Neuronal stem cell (in vitro differentiated cells): ENCODE data around the gene IP6K2.
"Not testable (repeated sequence)": the region's sequence is repeated elsewhere in the genome, so short reads cannot be mapped to it uniquely, and the experiment has no call there.

Experiments used
- DNase-seq: peaks from one replicate; pipeline ENCODE4 v3.0.0-alpha.2; 2013; ENCODE audit warnings: low spot score
- H2AFZ ChIP-seq: one replicate; pipeline ENCODE4 v1.6.1; 2013; ENCODE audit warnings: mild to moderate bottlenecking, low read length, inconsistent platforms
- H2AK5ac ChIP-seq: 2 replicates; pipeline ENCODE4 v1.6.1; 2013; ENCODE audit warnings: low read depth, mild to moderate bottlenecking, inconsistent platforms, low read length, moderate library complexity, mixed read lengths
- H2BK120ac ChIP-seq: 2 replicates; pipeline ENCODE4 v1.6.1; 2013; ENCODE audit warnings: low read depth, mild to moderate bottlenecking, inconsistent platforms, low read length, moderate library complexity, mixed read lengths
- H2BK12ac ChIP-seq: one replicate; pipeline ENCODE4 v1.6.1; 2013; ENCODE audit warnings: low read length, inconsistent platforms
- H2BK15ac ChIP-seq: 2 replicates; pipeline ENCODE4 v1.6.1; 2013; ENCODE audit warnings: mild to moderate bottlenecking, low read length, inconsistent platforms, mixed read lengths
- H2BK5ac ChIP-seq: one replicate; pipeline ENCODE4 v1.6.1; 2013; ENCODE audit warnings: inconsistent platforms, mild to moderate bottlenecking, low read length, moderate library complexity
- H3K14ac ChIP-seq: one replicate; pipeline ENCODE4 v1.6.1; 2013; ENCODE audit warnings: low read length, inconsistent platforms
- H3K18ac ChIP-seq: 2 replicates; pipeline ENCODE4 v1.6.1; 2013; ENCODE audit warnings: low read length, inconsistent platforms
- H3K23ac ChIP-seq: 2 replicates; pipeline ENCODE4 v1.6.1; 2013; ENCODE audit warnings: low read depth, mild to moderate bottlenecking, mixed read lengths, low read length, inconsistent platforms; ENCODE audit not compliant: poor library complexity
- H3K27ac ChIP-seq: replicated peaks from 3 replicates; pipeline ENCODE4 v1.5.1; 2013; ENCODE audit warnings: low read length, inconsistent platforms
- H3K27me3 ChIP-seq, 3 experiments: 2 replicates each; pipeline ENCODE4 v1.6.1; 2013; ENCODE audit warnings: low read length in 3 of 3, mild to moderate bottlenecking in 2 of 3, inconsistent platforms in 1 of 3, low read depth in 1 of 3, mixed read lengths in 1 of 3, moderate library complexity in 1 of 3; ENCODE audit not compliant: control insufficient read depth in 3 of 3, insufficient read depth in 3 of 3
- H3K36me3 ChIP-seq, 2 donors: replicated peaks in 1 of 2; 2 replicates each; pipeline ENCODE4 v1.6.1; 2013; ENCODE audit warnings: low read length in 2 of 2; ENCODE audit not compliant: control insufficient read depth in 2 of 2, insufficient read depth in 2 of 2
- H3K4ac ChIP-seq: 2 replicates; pipeline ENCODE4 v1.6.1; 2013; ENCODE audit warnings: inconsistent platforms, mild to moderate bottlenecking, low read length, moderate library complexity
- H3K4me1 ChIP-seq, 2 donors: 1 replicate in 1 of 2; 2 replicates in 1 of 2; pipeline ENCODE4 v1.6.1; 2013; ENCODE audit warnings: low read length in 2 of 2, low read depth in 1 of 2; ENCODE audit not compliant: control insufficient read depth in 2 of 2, insufficient read depth in 1 of 2
- H3K4me2 ChIP-seq: one replicate; pipeline ENCODE4 v1.6.1; 2013; ENCODE audit warnings: mild to moderate bottlenecking, low read length, inconsistent platforms; ENCODE audit not compliant: insufficient read depth, poor library complexity, severe bottlenecking
- H3K4me3 ChIP-seq, 2 donors: 2 replicates each; pipeline ENCODE4 v1.5.1; 2013; ENCODE audit warnings: low read length in 2 of 2, mild to moderate bottlenecking in 2 of 2, inconsistent platforms in 1 of 2, moderate library complexity in 1 of 2
- H3K79me1 ChIP-seq: one replicate; pipeline ENCODE4 v1.6.1; 2013; ENCODE audit warnings: low read depth, mild to moderate bottlenecking, inconsistent platforms, low read length, moderate library complexity
- H3K9ac ChIP-seq: one replicate; pipeline ENCODE4 v1.6.1; 2013; ENCODE audit warnings: mild to moderate bottlenecking, low read depth, low read length, inconsistent platforms; ENCODE audit not compliant: poor library complexity
- H3K9me3 ChIP-seq, 2 donors: replicated peaks in 1 of 2; 2 replicates each; pipeline versions ENCODE3 to v1.6.1; 2013; ENCODE audit warnings: low read length in 2 of 2, mild to moderate bottlenecking in 2 of 2, inconsistent platforms in 1 of 2, low read depth in 1 of 2, mixed read lengths in 1 of 2, moderate library complexity in 1 of 2; ENCODE audit not compliant: control insufficient read depth in 2 of 2, insufficient read depth in 1 of 2
- H4K8ac ChIP-seq: one replicate; pipeline ENCODE4 v1.6.1; 2013; ENCODE audit warnings: low read depth, mild to moderate bottlenecking, inconsistent platforms, low read length, moderate library complexity
- H4K91ac ChIP-seq: one replicate; pipeline ENCODE4 v1.6.1; 2013; ENCODE audit warnings: low read length, low read depth, mild to moderate bottlenecking, inconsistent platforms; ENCODE audit not compliant: poor library complexity
- WGBS, 2 donors: extraction: QIAGEN DNeasy Blood & Tissue Kit; methylation state at CpG; one replicate each; pipeline ENCODE4 v1.1.7; 2013; ENCODE audit warnings: missing lambda C conversion rate in 2 of 2, mixed read lengths in 1 of 2; ENCODE audit not compliant: insufficient read length in 2 of 2, insufficient replicate concordance in 1 of 2; ENCODE audit errors: extremely low coverage in 2 of 2; 5-methylcytosine and 5-hydroxymethylcytosine counted together

The IP6K2 gene

GRCh38 chr3:48741226-48741625 is 24.2 kb upstream of the IP6K2 start:
- not testable (repeated sequence) for H3K14ac ChIP-seq, H3K27ac ChIP-seq, H3K27me3 ChIP-seq, H2BK12ac ChIP-seq, H3K36me3 ChIP-seq, H3K4me3 ChIP-seq, H4K8ac ChIP-seq, H3K9ac ChIP-seq, H3K18ac ChIP-seq, H3K9me3 ChIP-seq, H3K23ac ChIP-seq, H2AFZ ChIP-seq, H2BK120ac ChIP-seq, DNase-seq, H3K79me1 ChIP-seq, H3K4me1 ChIP-seq, H3K4me2 ChIP-seq, H2BK5ac ChIP-seq, H2AK5ac ChIP-seq, H3K4ac ChIP-seq, H4K91ac ChIP-seq, H2BK15ac ChIP-seq
- no CpG with 5 or more reads among the region's 10 CpGs for WGBS, 2 donors

DNA sequence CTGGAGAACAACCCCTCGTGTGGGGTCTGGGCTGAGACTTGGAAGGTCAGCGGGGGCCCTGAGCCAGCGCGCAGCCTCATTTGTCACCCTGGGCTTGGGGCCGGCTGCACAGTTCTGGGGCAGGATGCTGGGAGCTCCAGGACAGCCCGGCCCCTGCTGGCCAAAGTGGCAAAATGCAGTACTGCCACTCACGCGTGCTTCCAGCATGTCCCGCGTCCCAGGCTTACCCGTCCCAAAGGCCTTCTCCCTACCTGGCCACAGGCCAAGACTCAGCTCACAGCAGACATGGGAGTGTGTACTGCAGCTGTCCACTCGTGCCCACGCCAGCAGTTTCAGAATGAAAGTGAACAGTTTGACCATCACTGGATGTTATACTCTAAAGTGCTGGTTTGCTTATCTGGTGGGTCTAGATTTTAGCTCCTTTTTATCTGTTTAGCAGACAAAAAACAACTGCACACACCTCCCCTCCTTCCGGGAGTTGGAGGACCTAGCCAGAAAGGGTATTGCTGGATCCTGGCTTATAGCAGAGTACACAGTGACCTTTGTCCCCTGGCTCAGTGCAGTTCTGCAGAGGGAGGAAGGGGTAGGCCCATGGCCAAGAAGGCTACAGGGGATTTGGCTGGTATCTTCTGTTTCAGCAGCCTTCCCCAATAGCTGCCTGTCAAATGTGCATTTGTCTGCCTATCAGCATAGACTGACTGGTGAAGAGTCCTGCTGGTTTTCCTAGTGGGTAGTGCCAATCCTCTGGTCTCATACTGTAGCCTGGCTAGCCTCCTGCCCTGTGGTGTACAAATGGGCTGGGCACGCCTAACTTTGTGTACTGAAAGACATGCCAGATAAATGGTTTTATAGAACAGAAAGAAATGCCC is 23.2 kb upstream of the IP6K2 start:
- Histone ChIP-seq H3K27ac (no peak overlapping the region), H3K4ac (no peak overlapping the region), H3K18ac (peak overlapping the region; percentile 90), H3K9ac (no peak overlapping the region), H3K9me3 (no peaks in the 10 kb centered on the region), H2AFZ (peak overlapping the region; percentile 90), H3K27me3 (no peaks in the 10 kb centered on the region), H2BK5ac (no peak overlapping the region), H4K8ac (no peak overlapping the region), H2AK5ac (peak overlapping the region; percentile 33), H2BK12ac (peak overlapping the region; percentile 35), H3K4me1 (peaks cover 7 to 10% of the 10 kb centered on the region in 2 donors), H2BK120ac (no peak overlapping the region), H3K36me3 (peaks cover 0 to under 1% of the 10 kb centered on the region in 2 donors), H3K79me1 (no peaks in the 10 kb centered on the region), H3K4me3 (no peak overlapping the region), H3K4me2 (no peak overlapping the region), H3K23ac (peak overlapping the region; percentile 68), H2BK15ac (peak overlapping the region; percentile 1), H3K14ac (peak overlapping the region; percentile 67), H4K91ac (no peak overlapping the region)
- DNase-seq = peak; percentile 47
- WGBS, 2 donors = no CpG with 5 or more reads among the region's 15 CpGs

DNA sequence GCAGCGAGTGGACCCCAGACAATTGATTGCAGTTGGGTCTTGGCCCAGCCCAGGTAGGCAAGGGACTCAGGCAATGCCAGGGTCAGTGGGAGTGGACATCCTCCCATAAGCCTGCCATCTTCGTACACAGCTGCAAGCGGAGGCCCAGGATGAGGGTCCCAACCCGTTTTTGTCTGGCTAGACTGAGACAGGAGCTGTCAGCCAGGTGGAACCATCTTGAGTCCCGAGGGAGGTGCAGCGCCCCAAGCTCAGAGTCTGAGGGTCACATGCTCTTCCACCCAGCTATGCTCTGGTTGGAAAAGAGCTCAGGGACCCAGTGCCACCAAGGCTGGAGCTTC is 22.6 kb upstream of the IP6K2 start:
- H3K4me1 ChIP-seq = peaks cover 7 to 10% of the 10 kb centered on the region in 2 donors
- peak overlapping the region; percentile 90 for H3K18ac ChIP-seq
- H4K91ac ChIP-seq = no peak overlapping the region
- no peak overlapping the region for H3K4me2 ChIP-seq
- no CpG with 5 or more reads among the region's 6 CpGs for WGBS, 2 donors
- H3K9ac ChIP-seq = no peak overlapping the region
- no peak overlapping the region for H3K27ac ChIP-seq
- no peak overlapping the region for H4K8ac ChIP-seq
- H3K4me3 ChIP-seq = no peak overlapping the region
- peak overlapping the region; percentile 33 for H2AK5ac ChIP-seq
- no peaks in the 10 kb centered on the region for H3K27me3 ChIP-seq
- no peaks in the 10 kb centered on the region for H3K79me1 ChIP-seq
- no peak for DNase-seq
- no peak overlapping the region for H2BK120ac ChIP-seq
- H3K9me3 ChIP-seq = no peaks in the 10 kb centered on the region
- peak overlapping the region; percentile 31 for H3K14ac ChIP-seq
- H3K36me3 ChIP-seq = no peaks in the 10 kb centered on the region
- peak overlapping the region; percentile 68 for H3K23ac ChIP-seq
- no peak overlapping the region for H2BK5ac ChIP-seq
- H2BK12ac ChIP-seq = peak overlapping the region; percentile 35
- H2AFZ ChIP-seq = peak overlapping the region; percentile 90
- H2BK15ac ChIP-seq = peak overlapping the region; percentile 1
- H3K4ac ChIP-seq = no peak overlapping the region

DNA sequence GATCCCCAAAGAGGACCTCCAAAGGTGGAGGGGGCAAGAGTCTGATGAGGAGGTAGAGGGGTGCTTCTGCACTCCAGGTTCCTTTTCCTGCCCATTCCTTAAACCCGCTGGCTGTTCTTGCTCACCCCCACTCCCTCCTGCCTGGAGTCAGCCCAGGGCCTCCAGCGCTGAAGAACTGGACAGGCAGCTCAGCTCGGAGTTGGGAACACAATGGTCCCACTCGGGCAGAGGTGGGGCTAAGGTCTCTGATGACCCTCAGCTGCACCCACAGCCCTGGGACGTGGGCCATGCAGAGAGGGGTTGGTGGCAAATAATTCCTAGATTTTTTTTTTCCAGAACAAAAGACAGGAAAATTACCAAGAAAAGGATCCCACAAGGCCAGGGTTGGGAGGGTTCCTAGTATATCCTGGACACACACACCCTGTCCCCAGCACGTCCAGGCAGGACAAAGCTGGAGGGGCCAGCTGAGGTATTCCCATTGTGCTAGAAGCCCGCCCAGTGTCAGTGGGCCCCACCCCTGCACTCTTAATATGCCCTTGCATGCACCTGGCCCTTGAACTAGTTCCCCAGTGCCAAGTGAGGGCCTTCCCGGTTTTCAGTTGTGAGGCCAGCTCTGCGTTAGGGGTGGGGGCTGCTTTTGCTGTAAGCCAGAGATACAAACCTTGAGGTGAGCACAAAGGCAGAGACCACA is 22.1 kb upstream of the IP6K2 start:
- peak overlapping the region; percentile 90 for H2AFZ ChIP-seq
- no peak overlapping the region for H3K9ac ChIP-seq
- no peak overlapping the region for H3K4ac ChIP-seq
- H3K18ac ChIP-seq = peak overlapping the region; percentile 27
- H3K79me1 ChIP-seq = no peaks in the 10 kb centered on the region
- no peak overlapping the region for H2BK120ac ChIP-seq
- H3K27me3 ChIP-seq = no peaks in the 10 kb centered on the region
- H3K9me3 ChIP-seq = no peaks in the 10 kb centered on the region
- H3K4me1 ChIP-seq = peaks cover 7 to 10% of the 10 kb centered on the region in 2 donors
- peak overlapping the region; percentile 49 for H3K23ac ChIP-seq
- no peak overlapping the region for H3K4me3 ChIP-seq
- no peak overlapping the region for H2BK5ac ChIP-seq
- peak overlapping the region; percentile 1 for H2BK15ac ChIP-seq
- H2AK5ac ChIP-seq = peak overlapping the region; percentile 88
- WGBS, 2 donors = no CpG with 5 or more reads among the region's 9 CpGs
- no peak overlapping the region for H2BK12ac ChIP-seq
- no peak overlapping the region for H4K91ac ChIP-seq
- H4K8ac ChIP-seq = no peak overlapping the region
- no peak overlapping the region for H3K4me2 ChIP-seq
- H3K14ac ChIP-seq = peak overlapping the region; percentile 31
- DNase-seq = no peak
- H3K27ac ChIP-seq = no peak overlapping the region
- H3K36me3 ChIP-seq = no peaks in the 10 kb centered on the region
